ENCODE measurements around the gene GTPBP3.

DNA sequence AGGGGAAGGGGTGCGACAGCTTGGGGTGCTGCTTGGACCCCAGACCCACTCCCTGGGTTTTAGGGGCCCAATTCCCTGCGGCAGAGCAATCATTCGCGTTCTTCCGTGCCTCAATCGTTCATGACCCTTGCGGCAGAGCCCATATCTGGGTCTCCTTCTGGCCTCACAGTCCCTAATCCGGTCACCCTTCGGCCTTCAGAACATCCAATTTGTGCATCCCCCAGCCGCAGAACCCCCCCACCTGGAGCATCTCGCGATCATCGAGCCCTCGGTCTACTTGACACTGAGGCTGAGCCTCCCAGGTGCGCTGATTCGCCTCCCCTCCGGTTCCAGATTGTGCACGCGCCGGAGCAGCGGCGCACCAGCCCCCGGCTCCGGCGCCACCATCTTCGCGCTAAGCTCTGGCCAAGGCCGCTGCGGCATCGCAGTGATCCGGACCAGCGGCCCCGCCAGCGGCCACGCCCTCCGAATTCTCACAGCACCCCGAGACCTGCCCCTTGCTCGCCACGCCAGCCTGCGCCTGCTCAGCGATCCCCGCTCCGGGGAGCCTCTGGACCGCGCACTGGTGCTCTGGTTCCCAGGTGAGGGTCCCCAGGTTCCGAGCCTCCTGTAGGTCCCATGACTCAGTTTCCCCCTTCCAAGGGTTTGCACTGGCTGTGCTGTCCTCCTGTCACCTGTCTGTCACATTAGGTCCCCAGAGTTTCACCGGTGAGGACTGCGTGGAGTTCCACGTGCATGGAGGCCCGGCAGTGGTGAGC is 501 bp downstream of the GTPBP3 start:
- TF ChIP-seq, protein P1, sequence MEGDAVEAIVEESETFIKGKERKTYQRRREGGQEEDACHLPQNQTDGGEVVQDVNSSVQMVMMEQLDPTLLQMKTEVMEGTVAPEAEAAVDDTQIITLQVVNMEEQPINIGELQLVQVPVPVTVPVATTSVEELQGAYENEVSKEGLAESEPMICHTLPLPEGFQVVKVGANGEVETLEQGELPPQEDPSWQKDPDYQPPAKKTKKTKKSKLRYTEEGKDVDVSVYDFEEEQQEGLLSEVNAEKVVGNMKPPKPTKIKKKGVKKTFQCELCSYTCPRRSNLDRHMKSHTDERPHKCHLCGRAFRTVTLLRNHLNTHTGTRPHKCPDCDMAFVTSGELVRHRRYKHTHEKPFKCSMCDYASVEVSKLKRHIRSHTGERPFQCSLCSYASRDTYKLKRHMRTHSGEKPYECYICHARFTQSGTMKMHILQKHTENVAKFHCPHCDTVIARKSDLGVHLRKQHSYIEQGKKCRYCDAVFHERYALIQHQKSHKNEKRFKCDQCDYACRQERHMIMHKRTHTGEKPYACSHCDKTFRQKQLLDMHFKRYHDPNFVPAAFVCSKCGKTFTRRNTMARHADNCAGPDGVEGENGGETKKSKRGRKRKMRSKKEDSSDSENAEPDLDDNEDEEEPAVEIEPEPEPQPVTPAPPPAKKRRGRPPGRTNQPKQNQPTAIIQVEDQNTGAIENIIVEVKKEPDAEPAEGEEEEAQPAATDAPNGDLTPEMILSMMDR (optimal IDR thresholded peaks at IDR 0.05 in 1 of 3, IDR thresholded peaks at IDR 0.05 in 1 of 3, conservative IDR thresholded peaks at IDR 0.05 in 1 of 3; ENCODE audit: extremely low read depth in 1 of 3, insufficient read depth in 2 of 3, low read length in 3 of 3): no peak
- TF ChIP-seq EZH2 (IDR thresholded peaks at IDR 0.05; ENCODE audit: low read length): no peak
